OCI-LY7 (cell line): ENCODE data around the gene FOXJ1. TPM values are rescaled to one million over a fixed set of nuclear protein-coding genes. Genes with fewer than 3 reads are reported as not detected.
A peak's percentile ranks its signal among the peaks of the same experiment; 100 is the strongest.

ENCODE experiments used
- BruUV-seq: library from RNA; stranded (reverse); fragments of 400-500 nt; replicated peaks from 2 replicates; lab custom pipeline; 2021; lab: Mats Ljungman, UMichigan
- CTCF ChIA-PET: fragments of 300-600 bp; sonication (Branson Sonifier 250); formaldehyde crosslinking; loops from one replicate; lab custom pipeline; 2022; ENCODE audit warnings: antibody characterized with exemption; ENCODE audit not compliant: unreplicated experiment; lab: Charles Lee
- POLR2A ChIA-PET: fragments of 300-600 bp; sonication (Branson Sonifier 250); formaldehyde crosslinking; loops from one replicate; lab custom pipeline; 2022; ENCODE audit warnings: antibody characterized with exemption; lab: Charles Lee
- DNase-seq: peaks from one replicate; pipeline ENCODE4 v3.0.0-alpha.2; 2015; ENCODE audit warnings: low spot score
- H2AFZ ChIP-seq: fragments of 200-600 bp; sonication (generic), shearing (Covaris generic); 2 replicates; pipeline ENCODE4 v1.6.1; 2014; ENCODE audit warnings: mild to moderate bottlenecking, antibody characterized with exemption, low read length, moderate library complexity
- H3K27ac ChIP-seq: fragments of 200-600 bp; sonication (generic); 2 replicates; pipeline ENCODE4 v1.5.1; 2014; ENCODE audit warnings: mixed run types, low read depth, mild to moderate bottlenecking, moderate library complexity, low read length, inconsistent platforms; ENCODE audit not compliant: poor library complexity, severe bottlenecking
- H3K36me3 ChIP-seq: fragments of 200-600 bp; sonication (generic); 2 replicates; pipeline ENCODE4 v1.6.1; 2014; ENCODE audit warnings: mild to moderate bottlenecking, antibody characterized with exemption, low read length, moderate library complexity, mixed read lengths; ENCODE audit not compliant: insufficient read depth
- H3K4me1 ChIP-seq: fragments of 200-600 bp; sonication (generic); 2 replicates; pipeline ENCODE4 v1.5.1; 2014; ENCODE audit warnings: mild to moderate bottlenecking, low read length; ENCODE audit not compliant: insufficient read depth, poor library complexity, severe bottlenecking
- H3K4me2 ChIP-seq: fragments of 200-600 bp; sonication (generic); 2 replicates; pipeline ENCODE4 v1.6.1; 2014; ENCODE audit warnings: mild to moderate bottlenecking, low read length
- H3K4me3 ChIP-seq: fragments of 200-600 bp; sonication (generic); 2 replicates; pipeline ENCODE4 v1.5.1; 2014; ENCODE audit warnings: mild to moderate bottlenecking, low read depth, low read length; ENCODE audit not compliant: poor library complexity, severe bottlenecking
- H3K79me2 ChIP-seq: fragments of 200-600 bp; sonication (generic); 2 replicates; pipeline ENCODE4 v1.6.1; 2016; ENCODE audit warnings: low read depth, mild to moderate bottlenecking, low read length, moderate library complexity, mixed read lengths; ENCODE audit not compliant: insufficient read depth
- H3K9me2 ChIP-seq: fragments of 200-600 bp; sonication (generic); 2 replicates; pipeline ENCODE4 v1.6.1; 2016; ENCODE audit warnings: mild to moderate bottlenecking, low read length, mixed read lengths; ENCODE audit not compliant: insufficient read depth
- H3K9me3 ChIP-seq: fragments of 200-600 bp; sonication (generic); 2 replicates; pipeline ENCODE4 v1.6.1; 2014; ENCODE audit warnings: mild to moderate bottlenecking, mixed run types, low read length, mixed read lengths
- H4K20me1 ChIP-seq: fragments of 200-600 bp; sonication (generic); 2 replicates; pipeline ENCODE4 v1.6.1; 2014; ENCODE audit warnings: mild to moderate bottlenecking, antibody characterized with exemption, low read length, moderate library complexity, mixed read lengths; ENCODE audit not compliant: insufficient read depth
- EZH2phosphoT487 ChIP-seq: fragments of 200-600 bp; sonication (generic); IDR thresholded peaks from 2 replicates; pipeline ENCODE4 v1.6.1; 2018; ENCODE audit warnings: low read depth, borderline replicate concordance, mild to moderate bottlenecking, mixed run types, antibody characterized with exemption, low read length, moderate library complexity, mixed read lengths
- intact Hi-C: fragments of 100-400 bp; cut with micrococcal nuclease; formaldehyde crosslinking; loops from one replicate; pipeline ENCODE4 v1.10.0; 2022; ENCODE audit not compliant: unreplicated experiment
- total RNA-seq, 2 experiments: library from RNA; depleted of rRNA in 1 of 2; stranded (reverse); fragments of >200 nt in 1 of 2; shearing (Covaris generic) in 1 of 2; gene quantifications; 2 replicates each; pipeline ENCODE4 v1.2.3, GENCODE V29; 2014 to 2022
- TF ChIP-seq, protein P1 (sequence below): fragments of 200-600 bp; sonication (generic); conservative IDR thresholded peaks from 2 replicates; pipeline ENCODE4 v1.5.1; 2014; ENCODE audit warnings: mild to moderate bottlenecking, antibody characterized with exemption, low read length, moderate library complexity, mixed read lengths

FOXJ1 gene
- total RNA-seq, 2 experiments from 2014 or later = not detected

DNA sequence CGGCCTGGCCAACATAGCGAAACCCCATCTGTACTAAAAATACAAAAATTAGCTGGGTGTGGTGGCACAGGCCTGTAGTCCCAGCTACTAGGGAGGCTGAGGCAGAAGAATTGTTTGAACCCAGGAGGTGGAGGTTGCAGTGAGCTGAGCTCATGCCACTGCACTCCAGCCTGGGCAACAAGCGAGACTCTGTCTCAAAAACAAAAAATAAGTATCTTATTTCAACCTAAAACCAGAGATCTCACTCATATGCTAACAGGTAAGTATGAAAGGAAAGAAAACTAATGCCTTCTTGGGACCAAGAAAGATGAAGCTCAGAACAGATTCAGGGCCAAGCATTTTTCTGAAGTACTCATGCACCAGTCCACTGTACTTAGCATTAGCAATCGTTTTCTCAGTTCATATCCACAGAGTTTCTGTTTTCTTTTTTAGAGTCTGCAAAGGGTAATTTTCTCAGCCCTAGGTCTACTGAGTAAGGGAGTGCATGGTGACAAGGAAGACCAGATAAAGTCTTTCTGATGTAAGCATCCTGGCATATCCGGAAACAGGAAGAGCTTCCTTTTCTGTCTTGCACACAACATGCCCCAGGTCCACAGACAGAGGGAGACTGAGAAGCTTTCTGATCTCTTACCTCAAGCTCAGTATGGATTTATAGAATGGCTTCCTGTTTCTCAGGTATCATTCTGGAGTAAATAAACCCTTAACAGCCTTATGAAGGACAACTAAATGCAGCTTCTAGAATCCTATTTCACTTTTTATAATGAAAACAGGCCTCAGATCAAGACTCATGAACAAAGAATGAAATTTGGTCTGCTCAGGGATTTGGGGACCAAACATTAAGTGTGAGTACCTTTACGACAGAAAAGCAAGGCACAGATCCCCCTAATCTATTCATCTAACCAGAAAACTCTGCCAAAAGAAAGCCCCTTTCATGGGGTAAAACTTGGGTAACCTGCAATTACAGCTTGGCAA, 38.7 kb upstream of the FOXJ1 start:
- H2AFZ ChIP-seq = peak overlapping the region; percentile 97
- H3K9me3 ChIP-seq = peaks cover 9% of the 10 kb centered on the region; the same call in 1 of the 2 replicates
- no peaks in the 10 kb centered on the region for H3K36me3 ChIP-seq
- no TSS peak for BruUV-seq
- CTCF ChIA-PET = interaction anchor here (0.5 to 3.6 kb wide), 10 partner anchors 9 to 100 kb away, joined by 3 to 10 read pairs (median 3); no protein-coding TSS in a partner anchor
- no peaks in the 10 kb centered on the region for H3K9me2 ChIP-seq
- no peaks in the 10 kb centered on the region for H4K20me1 ChIP-seq
- intact Hi-C loops = loop anchor here (1.0 kb wide), 1 partner anchor 104 kb away; no protein-coding TSS in a partner anchor
- no peak for TF ChIP-seq EZH2phosphoT487
- TF ChIP-seq, protein P1, sequence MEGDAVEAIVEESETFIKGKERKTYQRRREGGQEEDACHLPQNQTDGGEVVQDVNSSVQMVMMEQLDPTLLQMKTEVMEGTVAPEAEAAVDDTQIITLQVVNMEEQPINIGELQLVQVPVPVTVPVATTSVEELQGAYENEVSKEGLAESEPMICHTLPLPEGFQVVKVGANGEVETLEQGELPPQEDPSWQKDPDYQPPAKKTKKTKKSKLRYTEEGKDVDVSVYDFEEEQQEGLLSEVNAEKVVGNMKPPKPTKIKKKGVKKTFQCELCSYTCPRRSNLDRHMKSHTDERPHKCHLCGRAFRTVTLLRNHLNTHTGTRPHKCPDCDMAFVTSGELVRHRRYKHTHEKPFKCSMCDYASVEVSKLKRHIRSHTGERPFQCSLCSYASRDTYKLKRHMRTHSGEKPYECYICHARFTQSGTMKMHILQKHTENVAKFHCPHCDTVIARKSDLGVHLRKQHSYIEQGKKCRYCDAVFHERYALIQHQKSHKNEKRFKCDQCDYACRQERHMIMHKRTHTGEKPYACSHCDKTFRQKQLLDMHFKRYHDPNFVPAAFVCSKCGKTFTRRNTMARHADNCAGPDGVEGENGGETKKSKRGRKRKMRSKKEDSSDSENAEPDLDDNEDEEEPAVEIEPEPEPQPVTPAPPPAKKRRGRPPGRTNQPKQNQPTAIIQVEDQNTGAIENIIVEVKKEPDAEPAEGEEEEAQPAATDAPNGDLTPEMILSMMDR = peak; percentile 58
- H3K27ac ChIP-seq = peak overlapping the region; percentile 66
- DNase-seq = peak; percentile 89
- POLR2A ChIA-PET = interaction anchor here (0.8 to 3.1 kb wide), 19 partner anchors 10 to 91 kb away, joined by 3 to 14 read pairs (median 6); partner anchors contain the start of genes EXOC7 and UBALD2
- peak overlapping the region; percentile 10 for H3K4me3 ChIP-seq
- H3K4me2 ChIP-seq = peak overlapping the region; percentile 68
- no peaks in the 10 kb centered on the region for H3K79me2 ChIP-seq
- H3K4me1 ChIP-seq = peaks cover 28% of the 10 kb centered on the region

DNA sequence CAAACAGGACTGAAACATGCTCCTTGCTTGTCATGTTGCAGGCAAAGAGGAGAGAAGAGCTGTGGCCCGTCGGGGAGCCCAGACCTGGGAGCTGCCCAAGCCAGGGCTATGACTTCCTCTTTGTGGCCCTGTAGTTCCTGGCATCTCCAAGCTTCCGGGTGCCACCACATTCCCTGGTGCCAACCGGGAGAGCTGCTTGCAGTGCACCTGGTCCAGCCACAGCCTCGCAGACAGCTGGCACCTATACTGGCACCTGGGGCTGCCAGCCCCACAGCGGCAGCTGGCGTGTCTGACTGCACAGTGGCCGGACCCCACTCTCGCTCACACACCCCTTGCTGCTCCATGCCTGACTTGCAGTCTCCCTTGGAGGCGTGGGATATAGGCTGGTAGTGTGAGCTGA, 37.1 kb upstream of the FOXJ1 start:
- Histone ChIP-seq H3K79me2 (no peaks in the 10 kb centered on the region), H3K36me3 (no peaks in the 10 kb centered on the region), H3K4me1 (peaks cover 38% of the 10 kb centered on the region), H2AFZ (no peak overlapping the region), H3K27ac (no peak overlapping the region), H3K9me2 (no peaks in the 10 kb centered on the region), H3K4me2 (no peak overlapping the region), H3K4me3 (no peak overlapping the region), H3K9me3 (peaks cover 9% of the 10 kb centered on the region; the same call in 1 of the 2 replicates), H4K20me1 (no peaks in the 10 kb centered on the region)
- TF ChIP-seq, protein P1 = no peak
- TF ChIP-seq EZH2phosphoT487 = no peak
- POLR2A ChIA-PET = interaction anchor here (0.7 to 3.1 kb wide), 8 partner anchors 11 to 86 kb away, joined by 3 to 12 read pairs (median 6); partner anchors contain the start of genes EXOC7 and UBALD2
- intact Hi-C loops = no loop called here
- CTCF ChIA-PET = interaction anchor here (0.6 to 3.6 kb wide), 2 partner anchors 84 to 102 kb away, joined by 3 to 10 read pairs; no protein-coding TSS in a partner anchor
- DNase-seq = no peak
- BruUV-seq = no TSS peak
